Esophagus (tissue), 2 donors: Measurements from ENCODE around the gene DDX51. TPM values are rescaled to one million over a fixed set of nuclear protein-coding genes. Genes with fewer than 3 reads are reported as not detected.
A peak's percentile ranks its signal among the peaks of the same experiment; 100 is the strongest.

Source experiments
- H3K27ac ChIP-seq, 2 donors: one replicate each; pipeline ENCODE4 v1.5.1; 2013; ENCODE audit warnings: low read depth in 2 of 2, mild to moderate bottlenecking in 2 of 2, inconsistent platforms in 1 of 2, low read length in 1 of 2, moderate library complexity in 1 of 2
- H3K27me3 ChIP-seq, 2 donors: one replicate each; pipeline ENCODE4 v1.6.1; 2013; ENCODE audit warnings: low read length in 2 of 2, control low read depth in 1 of 2, mild to moderate bottlenecking in 1 of 2; ENCODE audit not compliant: insufficient read depth in 2 of 2, control insufficient read depth in 1 of 2
- H3K36me3 ChIP-seq, 2 donors: one replicate each; pipeline ENCODE4 v1.6.1; 2013; ENCODE audit warnings: low read length in 1 of 2; ENCODE audit not compliant: control insufficient read depth in 2 of 2, insufficient read depth in 2 of 2
- H3K4me1 ChIP-seq, 2 donors: one replicate each; pipeline ENCODE4 v1.6.1; 2013; ENCODE audit warnings: low read length in 1 of 2; ENCODE audit not compliant: control insufficient read depth in 2 of 2, insufficient read depth in 2 of 2
- H3K4me3 ChIP-seq, 2 donors: one replicate each; pipeline ENCODE4 v1.5.1; 2013; ENCODE audit warnings: low read length in 2 of 2, mild to moderate bottlenecking in 2 of 2, low read depth in 1 of 2, moderate library complexity in 1 of 2
- H3K9me3 ChIP-seq, 2 donors: one replicate each; pipeline ENCODE4 v1.6.1; 2013; ENCODE audit warnings: mild to moderate bottlenecking in 2 of 2, low read depth in 1 of 2, low read length in 1 of 2, moderate library complexity in 1 of 2; ENCODE audit not compliant: control insufficient read depth in 2 of 2, insufficient read depth in 1 of 2
- WGBS, 2 donors: extraction: QIAGEN DNeasy Blood & Tissue Kit; methylation state at CpG; one replicate each; pipeline ENCODE4 v1.1.7; 2013; 5-methylcytosine and 5-hydroxymethylcytosine counted together
- polyA plus RNA-seq, 2 donors: library from polyadenylated mRNA; stranded (reverse); fragments of 200-250 nt; gene quantifications; one replicate each; pipeline ENCODE4 v1.2.3, GENCODE V29; 2013
- donor health status: healthy with polysubstance abuse.
- donor health status: Bipolar disorder and iron deficiency.

The DDX51 gene, protein sequence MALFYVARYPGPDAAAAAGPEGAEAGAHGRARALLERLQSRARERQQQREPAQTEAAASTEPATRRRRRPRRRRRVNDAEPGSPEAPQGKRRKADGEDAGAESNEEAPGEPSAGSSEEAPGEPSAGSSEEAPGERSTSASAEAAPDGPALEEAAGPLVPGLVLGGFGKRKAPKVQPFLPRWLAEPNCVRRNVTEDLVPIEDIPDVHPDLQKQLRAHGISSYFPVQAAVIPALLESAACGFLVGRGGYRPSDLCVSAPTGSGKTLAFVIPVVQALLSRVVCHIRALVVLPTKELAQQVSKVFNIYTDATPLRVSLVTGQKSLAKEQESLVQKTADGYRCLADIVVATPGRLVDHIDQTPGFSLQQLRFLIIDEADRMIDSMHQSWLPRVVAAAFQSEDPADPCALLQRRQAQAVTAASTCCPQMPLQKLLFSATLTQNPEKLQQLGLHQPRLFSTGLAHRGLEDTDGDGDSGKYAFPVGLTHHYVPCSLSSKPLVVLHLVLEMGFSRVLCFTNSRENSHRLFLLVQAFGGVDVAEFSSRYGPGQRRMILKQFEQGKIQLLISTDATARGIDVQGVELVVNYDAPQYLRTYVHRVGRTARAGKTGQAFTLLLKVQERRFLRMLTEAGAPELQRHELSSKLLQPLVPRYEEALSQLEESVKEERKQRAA
- polyA plus RNA-seq: 10 to 100 TPM; 12.3 to 20.4 TPM

DNA sequence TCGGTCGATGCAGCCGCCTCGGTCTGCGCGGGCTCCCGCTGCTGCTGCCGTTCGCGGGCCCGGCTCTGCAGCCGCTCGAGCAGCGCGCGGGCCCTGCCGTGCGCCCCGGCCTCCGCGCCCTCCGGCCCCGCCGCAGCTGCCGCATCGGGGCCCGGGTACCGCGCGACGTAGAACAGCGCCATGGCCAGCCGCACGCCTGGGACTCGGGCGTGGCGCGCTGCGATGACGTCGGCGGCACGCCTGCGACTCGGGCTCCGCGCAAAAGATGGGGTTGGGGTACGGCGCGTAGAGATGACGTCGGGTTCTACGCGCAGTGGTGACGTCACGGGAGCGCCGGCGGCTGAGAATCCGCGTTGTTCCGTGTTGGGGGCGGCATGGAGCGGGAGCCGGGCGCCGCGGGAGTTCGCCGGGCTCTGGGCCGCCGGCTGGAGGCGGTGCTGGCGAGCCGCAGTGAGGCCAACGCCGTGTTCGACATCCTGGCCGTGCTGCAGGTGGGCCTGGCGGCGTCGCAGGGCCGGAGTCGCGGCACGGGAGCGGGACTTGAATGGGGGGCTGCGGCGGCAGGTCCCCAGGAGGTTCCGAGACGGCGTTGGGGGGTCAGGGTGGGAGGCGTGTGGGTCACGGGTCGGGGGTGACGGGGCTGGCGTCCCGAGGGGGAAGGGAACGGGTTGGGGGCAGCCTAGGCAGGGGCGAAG is at the start of gene DDX51, which contains the start of gene NOC4L:
TSS of gene DDX51 (minus strand) at position 205 of the 695 bp plus-strand sequence. CDS start at position 182, 23 bp downstream.
TSS of gene NOC4L (plus strand) at position 343 of the 695 bp plus-strand sequence. CDS start at position 375, 32 bp downstream.
- WGBS, 2 donors: 0 to 1% methylated on average over 94 to 100 of the region's 100 CpGs
- peaks cover 13 to 37% of the 10 kb centered on the region in 2 donors for H3K36me3 ChIP-seq
- H3K4me1 ChIP-seq: peaks cover 6 to 21% of the 10 kb centered on the region in 2 donors
- peak within 1 kb of the TSS; percentile 88 to 100 for H3K4me3 ChIP-seq
- no peaks in the 10 kb centered on the region for H3K27me3 ChIP-seq
- H3K9me3 ChIP-seq: no peaks in the 10 kb centered on the region
- peak within 1 kb of the TSS; percentile 81 to 85 for H3K27ac ChIP-seq

DNA sequence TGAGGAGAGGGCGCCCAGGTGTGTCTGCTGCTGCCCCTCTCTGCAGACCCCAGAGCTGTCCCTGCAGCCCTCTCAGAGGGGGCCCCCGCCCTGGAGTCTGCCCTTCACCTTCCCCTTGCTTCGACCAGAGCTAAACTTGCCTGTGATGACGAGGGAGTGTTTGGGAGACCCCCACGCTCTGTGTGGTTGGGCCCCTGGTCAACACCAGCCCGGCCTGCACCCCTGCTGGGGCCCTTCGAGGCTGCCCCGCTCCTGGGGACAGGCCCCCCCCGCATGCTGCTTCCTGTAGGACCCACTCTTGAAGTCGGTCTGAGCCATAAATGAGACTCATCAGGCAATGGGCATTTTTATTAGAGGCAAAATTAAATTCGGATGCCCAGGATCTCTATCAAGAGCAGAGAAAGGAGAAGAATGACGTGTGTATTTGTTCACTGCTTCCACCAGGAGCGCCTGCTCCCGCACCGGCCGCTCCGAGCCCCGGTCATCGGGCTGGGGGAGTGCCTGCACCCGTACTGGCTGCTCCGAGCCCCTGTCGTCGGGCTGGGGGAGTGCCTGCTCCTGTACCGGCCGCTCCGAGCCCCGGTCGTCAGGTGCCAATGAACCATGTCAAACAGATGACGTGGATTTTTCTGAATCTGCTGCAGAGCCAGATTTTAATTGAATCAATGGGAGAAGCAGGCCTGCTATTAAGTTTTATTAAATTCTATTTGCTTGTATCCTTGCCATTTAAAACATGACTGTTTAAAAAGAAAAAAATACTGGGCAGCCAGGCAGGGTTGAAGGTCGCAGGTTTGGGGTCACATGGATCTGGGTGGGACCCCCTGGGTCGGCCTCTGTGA is 47.8 kb upstream of the DDX51 start:
- peaks cover 4 to 26% of the 10 kb centered on the region in 2 donors for H3K4me1 ChIP-seq
- H3K9me3 ChIP-seq: peaks cover 4 to 23% of the 10 kb centered on the region in 2 donors
- WGBS, 2 donors: 76 to 79% methylated on average over 31 of the region's 31 CpGs
- H3K27me3 ChIP-seq: no peaks in the 10 kb centered on the region
- H3K4me3 ChIP-seq: no peak overlapping the region
- H3K36me3 ChIP-seq: no peaks in the 10 kb centered on the region
- no peak overlapping the region for H3K27ac ChIP-seq

DNA sequence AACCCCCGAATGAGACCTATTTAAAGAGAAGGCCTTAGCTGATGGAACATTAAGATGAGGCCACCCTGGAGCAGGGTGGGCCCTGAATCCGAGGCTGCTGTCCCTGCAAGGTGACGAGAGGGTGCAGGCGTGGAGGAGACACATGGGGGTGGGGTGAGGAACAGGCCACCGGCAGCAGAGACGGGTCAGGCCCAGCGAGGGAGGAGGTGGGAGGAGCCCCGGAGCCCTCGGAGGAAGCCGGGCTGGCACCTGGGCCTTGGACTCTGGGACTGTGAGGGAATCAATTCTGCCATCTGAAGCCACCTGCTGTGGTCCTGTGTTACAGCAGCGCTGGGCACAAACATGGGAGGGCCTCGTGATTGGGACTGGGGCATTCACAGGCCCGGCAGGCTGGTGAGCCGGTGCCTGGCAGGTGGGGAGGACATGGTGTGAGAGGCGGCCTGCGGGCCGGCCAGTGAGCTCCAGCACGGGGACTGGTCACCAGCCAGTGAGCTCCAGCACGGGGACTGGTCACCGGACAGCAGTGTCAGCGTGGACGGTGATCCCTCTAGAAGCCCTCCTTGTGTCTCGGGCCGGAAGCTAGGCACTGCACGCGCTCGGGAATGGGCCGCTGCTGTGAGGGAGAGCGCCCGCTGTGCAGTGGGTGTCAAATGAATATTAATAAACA is 46.8 kb upstream of the DDX51 start:
- no peaks in the 10 kb centered on the region for H3K36me3 ChIP-seq
- H3K4me3 ChIP-seq: no peak overlapping the region
- no peak overlapping the region for H3K27ac ChIP-seq
- H3K27me3 ChIP-seq: no peaks in the 10 kb centered on the region
- H3K9me3 ChIP-seq: peaks cover 6 to 23% of the 10 kb centered on the region in 2 donors
- peaks cover 4 to 22% of the 10 kb centered on the region in 2 donors for H3K4me1 ChIP-seq
- WGBS, 2 donors: 76 to 87% methylated on average over 27 to 30 of the region's 30 CpGs

DNA sequence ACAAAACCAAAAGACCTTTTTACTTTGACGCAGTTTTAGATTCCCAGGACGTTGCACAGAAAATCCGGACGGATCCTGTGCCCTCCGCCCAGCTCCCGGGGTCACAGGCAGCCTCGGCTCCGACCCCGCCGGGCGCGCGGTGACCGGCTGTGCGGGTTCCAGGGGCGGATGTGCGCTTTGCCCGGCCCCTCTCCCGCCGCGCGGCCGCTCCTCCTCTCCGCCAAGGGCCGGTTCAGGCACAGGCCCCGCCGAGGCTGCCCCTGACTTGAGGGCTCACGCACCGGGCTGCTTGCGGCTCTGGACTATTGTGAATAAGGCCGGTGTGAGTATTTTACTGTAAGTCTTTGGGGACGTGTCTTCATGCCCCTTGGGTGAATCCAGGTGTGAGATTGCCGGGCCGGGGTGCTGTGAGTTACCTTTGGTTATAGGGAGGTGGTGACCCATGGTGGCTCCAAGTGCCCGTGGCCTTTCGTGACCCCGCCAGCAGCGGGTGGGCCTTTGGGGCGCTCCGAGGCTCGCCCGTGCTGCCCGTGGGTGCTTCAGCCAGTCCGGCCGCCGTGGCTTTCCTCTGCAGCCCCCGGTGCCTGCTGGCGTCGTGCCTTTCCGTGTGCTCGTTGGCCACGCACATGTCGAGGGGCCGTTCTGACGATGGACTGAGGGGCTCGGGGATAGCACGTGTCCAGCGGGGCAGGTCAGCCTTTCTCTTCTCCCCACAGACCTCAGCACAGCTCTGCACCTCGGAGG is 46.1 kb upstream of the DDX51 start:
- H3K27me3 ChIP-seq: no peaks in the 10 kb centered on the region

DNA sequence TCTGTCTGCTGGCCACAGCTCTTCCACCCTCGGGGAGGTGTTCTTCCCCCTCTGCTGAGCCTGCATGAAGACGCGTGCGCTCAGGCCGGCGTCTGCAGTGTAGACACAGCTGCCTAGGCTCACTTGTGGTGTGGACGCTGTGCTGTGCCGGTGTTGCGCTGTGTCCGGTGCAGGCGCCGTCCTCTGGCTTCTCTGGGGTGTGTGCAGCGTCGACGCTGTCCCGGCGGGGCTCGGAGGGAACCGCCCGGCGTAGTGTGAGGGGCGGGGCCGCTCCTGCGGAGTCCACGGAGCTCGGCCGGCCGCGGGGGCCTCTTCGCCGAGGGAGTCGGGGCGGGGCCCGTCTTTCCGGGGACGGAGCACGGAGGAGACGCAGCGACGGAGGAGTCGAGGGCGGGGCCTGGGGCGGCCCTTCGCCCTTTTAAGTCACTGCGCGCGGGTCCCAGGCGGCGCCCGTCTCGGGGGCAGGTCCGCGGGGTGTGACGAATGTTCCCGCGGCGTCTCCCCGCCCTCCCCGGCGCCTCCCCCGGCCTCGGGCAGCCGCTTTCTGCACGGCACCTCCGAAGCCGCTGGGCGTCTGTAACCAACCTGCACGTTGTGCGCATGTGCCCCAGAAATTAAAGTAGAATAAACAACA is 45.4 kb upstream of the DDX51 start:
- WGBS, 2 donors: 0 to 1% methylated on average over 46 to 69 of the region's 69 CpGs
- Histone ChIP-seq H3K36me3 (no peaks in the 10 kb centered on the region), H3K4me1 (peaks cover 4 to 20% of the 10 kb centered on the region in 2 donors), H3K27me3 (no peaks in the 10 kb centered on the region), H3K9me3 (peaks cover 6 to 20% of the 10 kb centered on the region in 2 donors), H3K4me3 (peak overlapping the region; percentile 50 to 54), H3K27ac (peak overlapping the region; percentile 77 to 82)

More for the DNA sequence above, 46.1 kb upstream of the DDX51 start:
- WGBS, 2 donors: 37 to 46% methylated on average over 37 to 59 of the region's 59 CpGs
- Histone ChIP-seq H3K4me1 (peaks cover 4 to 20% of the 10 kb centered on the region in 2 donors), H3K4me3 (peak overlapping the region; percentile 50 to 54), H3K9me3 (peaks cover 6 to 23% of the 10 kb centered on the region in 2 donors), H3K36me3 (no peaks in the 10 kb centered on the region), H3K27ac (peak overlapping the region in 1 of 2 donors; percentile 77)

DNA sequence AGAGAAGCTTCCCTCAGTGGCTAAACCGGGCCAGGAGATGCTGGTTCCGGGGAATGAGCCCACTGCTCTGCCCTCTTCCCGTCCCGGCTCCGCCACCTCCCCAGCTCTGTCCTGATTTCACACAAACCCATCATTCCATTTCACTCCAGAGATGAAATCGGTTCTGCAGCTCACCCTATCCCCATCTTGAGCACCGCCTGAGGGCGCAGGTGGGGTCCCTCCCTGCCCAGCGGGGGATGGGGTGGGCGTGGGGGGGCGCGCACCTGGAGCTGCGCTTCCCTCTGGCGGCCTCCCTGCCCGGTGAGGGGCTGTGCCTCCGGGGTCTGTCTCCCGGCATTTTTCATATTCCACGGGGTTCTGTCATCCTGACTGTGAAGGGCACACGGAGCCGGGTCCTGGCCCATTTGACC is 44.8 kb upstream of the DDX51 start:
- H3K36me3 ChIP-seq: no peaks in the 10 kb centered on the region
- H3K27ac ChIP-seq: peak overlapping the region; percentile 59 to 82
- 17 to 19% methylated on average over 20 of the region's 20 CpGs for WGBS, 2 donors
- H3K27me3 ChIP-seq: no peaks in the 10 kb centered on the region
- peaks cover 4 to 15% of the 10 kb centered on the region in 2 donors for H3K9me3 ChIP-seq
- H3K4me3 ChIP-seq: peak overlapping the region; percentile 50 to 54
- H3K4me1 ChIP-seq: peaks cover 4 to 20% of the 10 kb centered on the region in 2 donors

DNA sequence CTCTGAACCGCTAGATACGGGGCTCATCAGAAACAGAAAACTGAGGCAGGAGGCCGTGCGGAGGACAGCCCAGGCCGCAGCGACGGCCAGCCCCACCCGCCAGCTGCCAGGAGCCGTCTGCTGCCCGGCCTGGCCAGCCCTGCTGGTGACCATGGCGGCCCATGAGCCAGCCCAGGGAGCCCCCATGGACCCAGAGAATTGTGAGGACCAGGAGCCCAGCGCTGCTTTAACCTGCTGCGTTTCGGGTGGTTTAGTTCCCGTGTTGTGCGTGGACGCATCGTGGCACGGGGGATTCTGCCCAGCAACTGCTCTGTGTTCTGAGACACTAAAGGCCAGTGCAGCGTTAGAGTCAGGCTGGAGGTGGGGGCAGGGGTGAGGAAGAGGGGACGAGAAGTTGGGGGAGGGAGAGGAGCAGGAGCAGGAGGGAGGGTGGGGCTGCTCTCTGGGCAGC is 44.4 kb upstream of the DDX51 start:
- H3K4me1 ChIP-seq: peaks cover 4 to 20% of the 10 kb centered on the region in 2 donors
- 82 to 83% methylated on average over 21 of the region's 21 CpGs for WGBS, 2 donors
- no peaks in the 10 kb centered on the region for H3K36me3 ChIP-seq
- no peak overlapping the region for H3K4me3 ChIP-seq
- no peak overlapping the region for H3K27ac ChIP-seq
- peaks cover 3 to 10% of the 10 kb centered on the region in 2 donors for H3K9me3 ChIP-seq
- no peaks in the 10 kb centered on the region for H3K27me3 ChIP-seq
